ENCODE data around the gene CTIF.

Gene CTIF

DNA sequence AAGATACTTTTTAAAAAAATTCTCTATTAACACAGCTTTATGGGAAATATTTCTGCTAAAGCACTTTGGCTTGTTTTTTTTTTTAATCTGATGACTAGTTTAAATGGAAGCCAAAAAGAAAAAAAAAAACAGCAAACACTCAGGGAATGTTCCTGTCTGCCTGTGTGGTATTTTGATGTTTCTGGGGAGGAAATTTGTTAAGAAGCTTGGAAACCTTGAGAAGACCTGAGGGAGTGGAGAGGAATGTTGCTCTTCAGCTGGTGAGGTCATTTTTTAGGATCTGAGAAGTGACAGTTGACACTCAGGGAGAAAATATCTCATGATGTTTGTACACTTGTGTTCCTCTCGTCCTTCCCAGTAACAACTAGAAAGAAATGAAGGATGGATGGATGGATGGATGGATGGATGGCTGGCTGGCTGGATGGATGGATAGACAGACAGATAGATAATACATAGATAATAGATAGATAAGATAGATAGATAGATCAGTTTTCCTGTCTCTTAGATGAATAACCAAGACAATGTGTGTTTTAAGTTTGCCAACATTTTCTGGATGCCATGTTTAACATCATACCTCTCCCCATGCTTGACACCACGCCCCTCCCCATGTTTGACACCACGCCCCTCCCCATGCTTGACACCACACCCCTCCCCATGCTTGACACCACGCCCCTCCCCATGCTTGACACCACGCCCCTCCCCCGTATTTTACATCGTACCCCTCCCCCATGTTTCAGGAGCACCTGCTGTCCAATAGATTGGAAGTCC lies 84.8 kb downstream of the CTIF start:
- DNase-seq, result no peak

DNA sequence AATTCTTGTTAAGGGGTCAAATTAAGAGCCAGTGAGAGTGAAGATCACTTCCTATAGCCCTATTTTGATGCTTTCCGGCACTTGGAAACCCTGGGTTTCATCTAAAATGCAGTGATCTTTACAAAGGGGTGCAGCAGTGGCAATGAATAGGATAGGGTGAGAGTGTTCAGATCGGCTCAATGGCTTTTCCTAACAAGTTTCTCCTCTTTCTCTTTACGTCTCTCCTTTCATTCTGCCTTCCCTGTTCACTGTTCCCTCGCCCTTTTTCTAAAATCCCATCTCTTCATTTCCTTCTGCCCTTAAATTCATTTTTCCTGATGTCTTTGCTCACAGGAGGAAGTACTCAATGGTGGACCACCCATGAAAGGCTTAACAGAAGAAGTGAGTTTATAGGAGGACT lies 86.0 kb downstream of the CTIF start:
- DNase-seq, result no peak

- no peak for DNase-seq
Measured at GRCh38 chr18:48627216-48627615, 88.4 kb downstream of the CTIF start.

- DNase-seq, result no peak
Measured at GRCh38 chr18:48629730-48630324, 91.0 kb downstream of the CTIF start.

GRCh38 chr18:48631851-48632250 lies 93.0 kb downstream of the CTIF start:
- DNase-seq, result no peak

DNA sequence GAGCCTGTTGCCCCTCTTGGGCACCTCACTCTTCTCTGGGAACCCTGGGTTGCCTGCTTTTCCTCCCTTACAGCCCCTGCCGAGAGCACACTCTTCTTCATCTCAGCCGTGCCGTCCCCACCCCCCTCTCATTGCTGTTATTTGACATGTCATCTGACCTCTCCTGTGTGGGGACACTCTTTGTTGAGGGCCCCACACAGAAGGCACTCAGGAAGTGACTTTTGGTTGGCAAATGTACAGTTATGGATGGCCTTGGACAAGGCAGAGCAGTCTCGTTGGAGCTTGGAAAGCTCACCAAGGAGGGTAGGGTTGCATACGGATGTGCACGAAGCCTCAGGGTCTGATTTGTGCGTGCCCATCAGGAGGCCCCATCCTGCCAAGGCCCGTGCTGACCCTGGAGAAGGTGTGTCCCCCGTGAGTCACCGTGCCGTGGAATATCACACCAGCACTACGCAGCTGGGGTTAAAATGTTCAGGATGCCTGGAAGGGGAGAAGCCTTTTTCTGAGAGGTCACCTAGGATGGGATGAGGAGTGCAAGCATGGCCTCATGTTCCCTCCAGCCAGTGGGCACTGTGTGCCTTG lies 93.9 kb downstream of the CTIF start:
- no peak for DNase-seq

DNA sequence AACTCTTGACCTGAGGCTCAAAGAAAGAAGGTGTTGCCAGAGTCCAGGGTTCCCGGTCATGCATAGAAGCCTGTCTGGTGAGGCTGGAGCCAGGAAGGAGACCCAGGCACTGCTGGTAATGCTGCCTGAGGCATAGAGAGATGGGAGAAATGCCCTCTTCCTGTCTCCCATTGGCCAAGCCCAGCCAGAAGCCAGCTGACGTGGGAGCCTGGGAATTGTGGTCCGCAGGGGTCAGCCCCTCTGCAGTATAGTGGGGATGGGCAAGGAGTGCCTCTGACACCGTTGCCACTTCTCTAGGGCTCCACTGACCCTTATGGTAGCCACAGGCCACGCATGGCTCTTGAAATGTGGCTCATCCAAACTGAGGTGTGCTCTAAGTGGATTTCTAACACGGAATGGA lies 95.7 kb downstream of the CTIF start:
- no peak for DNase-seq

- no peak for DNase-seq
Measured at GRCh38 chr18:48634975-48635374, 96.1 kb downstream of the CTIF start.

GRCh38 chr18:48635806-48636205 lies 97.0 kb downstream of the CTIF start:
- DNase-seq, result no peak

DNA sequence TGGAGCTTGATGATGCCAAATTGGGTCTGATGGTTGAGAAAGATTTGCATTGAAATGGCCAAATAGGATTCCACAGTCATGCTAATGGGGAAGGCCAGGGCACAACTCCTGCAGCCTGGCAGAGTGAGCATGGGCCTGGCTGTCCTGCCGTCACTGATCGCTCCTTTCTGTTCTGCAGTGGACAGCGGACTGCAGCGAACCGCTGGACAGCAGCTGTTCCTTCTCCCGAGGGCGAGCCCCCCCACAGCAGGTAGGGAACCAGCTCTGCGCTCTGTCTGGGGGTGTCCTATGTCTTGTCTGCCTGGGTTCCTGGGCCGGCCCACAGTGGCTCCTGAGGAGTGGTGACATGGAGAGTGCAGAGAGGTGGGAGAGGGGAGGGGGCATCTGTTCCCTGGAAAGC lies 97.6 kb downstream of the CTIF start:
- no peak for DNase-seq

GRCh38 chr18:48637081-48637990 lies 98.5 kb downstream of the CTIF start:
- no peak for DNase-seq

GRCh38 chr18:48638451-48638850 lies 99.6 kb downstream of the CTIF start:
- DNase-seq, result no peak

GRCh38 chr18:48638896-48639771 lies 100.3 kb downstream of the CTIF start:
- DNase-seq, result no peak

GRCh38 chr18:48639772-48640432 lies 101.1 kb downstream of the CTIF start:
- DNase-seq, result no peak

DNA sequence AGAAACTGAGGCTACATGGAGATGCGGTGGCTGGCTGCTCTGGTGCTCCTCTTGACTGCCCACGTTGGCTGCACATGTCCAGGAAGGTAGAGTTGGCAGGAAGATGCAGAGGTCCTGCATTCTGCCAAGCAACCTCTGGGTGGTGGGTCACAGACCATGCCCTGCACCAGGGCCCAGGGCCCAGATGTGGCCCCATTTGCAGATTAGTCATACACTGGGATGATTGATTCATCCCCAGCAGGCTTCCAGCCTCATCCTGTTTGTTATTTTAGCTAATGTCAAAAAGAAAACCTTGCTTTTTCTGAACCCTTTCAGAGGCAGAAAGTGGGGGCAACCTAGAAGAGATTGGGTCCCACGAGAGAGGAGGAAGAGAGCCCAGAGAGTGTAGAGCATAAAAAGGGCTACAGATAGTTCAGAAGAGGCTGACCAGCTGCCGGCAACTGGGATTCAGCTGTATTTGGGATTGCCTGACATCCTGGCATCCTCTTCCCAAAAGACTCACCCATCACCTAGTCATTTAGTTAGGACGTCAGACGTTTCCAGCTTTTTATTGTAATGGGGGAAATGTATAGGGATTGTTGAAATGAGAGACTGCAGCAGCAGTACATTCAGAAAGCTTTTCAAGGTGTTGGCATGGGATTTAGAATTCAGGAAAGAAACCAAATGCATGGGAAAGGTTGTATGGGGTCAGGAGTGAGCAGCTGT lies 101.9 kb downstream of the CTIF start:
- DNase-seq, result no peak

DNA sequence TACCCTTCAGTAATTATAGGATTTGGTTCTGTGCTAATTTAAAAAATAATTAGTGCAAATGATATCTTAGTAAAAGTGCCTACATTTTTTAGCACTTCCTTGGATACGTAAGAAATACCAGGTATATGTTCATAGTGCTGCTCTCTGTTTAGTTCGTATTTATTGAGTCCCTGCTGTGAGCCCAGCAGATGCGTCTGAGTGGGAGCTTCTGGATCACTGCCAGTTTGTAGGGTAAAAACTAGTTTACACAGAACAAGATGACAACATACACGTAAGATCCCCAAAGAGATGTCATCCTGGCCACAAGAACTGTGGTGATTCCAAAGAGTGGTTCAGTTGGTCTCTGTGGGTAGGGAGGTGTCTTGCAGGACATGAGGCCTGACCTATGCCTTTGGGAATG lies 103.2 kb downstream of the CTIF start:
- DNase-seq, result no peak

DNA sequence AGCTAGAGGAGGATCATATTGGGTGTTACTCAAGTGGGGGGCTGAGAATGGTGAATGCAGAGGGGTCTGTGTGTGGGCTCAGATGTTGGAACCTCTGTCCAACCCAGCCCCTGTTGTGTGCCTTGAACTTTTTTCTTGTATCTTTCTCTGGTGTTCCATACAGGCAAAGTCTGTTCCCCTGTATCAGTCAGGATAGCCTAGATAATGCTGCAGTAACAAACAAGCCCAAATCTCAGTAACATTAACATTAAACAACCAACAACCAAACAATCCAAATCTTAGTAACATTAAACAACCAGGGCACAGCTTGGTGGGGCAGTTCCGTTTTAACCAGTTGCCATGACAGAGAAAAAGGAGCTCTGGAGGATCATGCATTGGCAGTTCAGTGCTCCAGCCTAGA lies 103.7 kb downstream of the CTIF start:
- DNase-seq, result no peak

- no peak for DNase-seq
Measured at GRCh38 chr18:48643262-48643661, 104.4 kb downstream of the CTIF start.

- DNase-seq, result no peak
Measured at GRCh38 chr18:48644029-48644428, 105.2 kb downstream of the CTIF start.

DNA sequence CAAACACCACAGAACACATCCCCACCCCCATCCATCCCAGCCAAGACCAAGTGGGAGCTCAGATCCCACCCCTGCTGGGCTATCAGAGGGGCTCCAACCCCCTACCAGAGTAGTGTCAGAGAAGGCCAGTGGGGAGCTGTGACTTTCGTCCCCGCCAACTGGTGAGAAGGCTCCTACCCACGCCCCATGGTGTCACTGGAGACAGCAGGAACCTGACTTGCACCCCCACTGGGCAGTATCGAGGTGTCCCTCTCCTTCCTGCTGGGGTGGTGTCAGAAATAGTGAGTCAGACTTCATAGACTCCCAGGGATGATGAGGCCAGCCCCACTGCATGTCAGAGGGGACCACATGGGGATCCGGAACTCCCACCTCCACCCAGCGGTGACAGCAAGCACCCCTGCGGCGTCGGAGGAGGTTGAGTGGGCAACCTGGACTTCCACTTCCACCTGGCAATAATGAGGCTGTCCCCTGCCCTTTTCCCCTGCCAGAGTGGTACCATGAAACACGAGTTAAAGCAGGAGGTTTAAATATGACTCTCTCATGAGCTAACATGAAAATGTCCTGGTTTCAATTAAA lies 106.7 kb downstream of the CTIF start:
- DNase-seq, result no peak

- DNase-seq, result no peak
Measured at GRCh38 chr18:48646976-48647375, 108.1 kb downstream of the CTIF start.

Measured in NCI-H1436 treated with DMSO at 0.1 percent for 48 hours (cell line).